GM06990 (cell line): ENCODE data around the gene MRPL12.

Experiments used
- DNase-seq: peaks from one replicate; pipeline ENCODE4 v3.0.0-alpha.2; 2011; ENCODE audit not compliant: insufficient read length; ENCODE audit errors: extremely low read depth
- H3K27me3 ChIP-seq: replicated peaks from 2 replicates; pipeline ENCODE4 v1.6.0; 2011; ENCODE audit warnings: low read length; ENCODE audit not compliant: control insufficient read depth, insufficient read depth
- H3K36me3 ChIP-seq: 2 replicates; pipeline ENCODE4 v1.5.1; 2011; ENCODE audit warnings: low read length; ENCODE audit not compliant: control insufficient read depth, insufficient read depth
- H3K4me3 ChIP-seq: replicated peaks from 2 replicates; pipeline ENCODE4 v1.5.1; 2011; ENCODE audit warnings: low read depth, mild to moderate bottlenecking, control low read depth, low read length
- TF ChIP-seq, protein P1 (sequence below): IDR thresholded peaks from 2 replicates; pipeline ENCODE4 v1.5.1; 2011; ENCODE audit warnings: low read length, control low read depth, mild to moderate bottlenecking, inconsistent platforms; ENCODE audit not compliant: insufficient read depth, poor library complexity, severe bottlenecking

MRPL12 gene

DNA sequence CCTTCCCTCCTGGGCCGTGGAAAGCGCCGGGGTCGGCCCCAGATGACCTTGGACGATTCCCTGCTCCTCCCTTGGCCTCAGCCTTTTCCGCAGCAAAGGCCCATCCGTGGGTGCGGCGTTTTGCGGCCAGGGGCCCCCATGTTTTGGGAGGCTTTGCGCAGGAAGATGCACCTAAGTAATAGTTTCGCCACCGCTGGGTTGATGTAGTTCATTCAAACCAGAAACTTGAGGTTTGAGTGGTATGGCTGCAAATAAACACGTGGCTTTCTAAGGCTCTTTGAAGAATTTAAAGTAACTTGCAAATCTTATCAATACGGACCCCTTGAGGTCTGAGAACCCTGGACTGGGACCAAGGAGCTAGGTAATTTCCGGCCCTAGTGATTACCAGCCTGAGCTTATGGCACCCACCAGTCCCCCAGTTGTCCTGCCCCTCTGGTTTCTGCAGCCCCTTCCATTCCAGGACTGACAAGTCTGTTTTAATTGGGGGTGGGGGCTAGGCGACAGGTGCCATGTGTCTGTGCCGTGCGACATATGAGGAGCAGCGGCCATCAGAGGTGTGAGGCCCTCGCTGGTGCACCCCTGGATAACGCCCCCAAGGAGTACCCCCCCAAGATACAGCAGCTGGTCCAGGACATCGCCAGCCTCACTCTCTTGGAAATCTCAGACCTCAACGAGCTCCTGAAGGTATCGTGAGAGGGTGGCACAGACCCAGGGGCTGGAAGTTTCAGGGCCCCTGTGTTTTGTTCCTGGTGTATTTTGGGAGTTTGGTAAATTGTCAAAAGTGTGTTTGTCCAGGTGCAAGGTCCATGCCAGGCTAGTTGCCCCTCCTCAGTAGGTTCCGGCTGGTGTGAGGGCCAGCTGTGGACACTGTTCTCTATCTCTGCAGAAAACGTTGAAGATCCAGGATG lies 834 bp downstream of the MRPL12 start:
- Histone ChIP-seq H3K36me3 (peaks cover 42% of the 10 kb centered on the region), H3K4me3 (peak overlapping the region; percentile 82), H3K27me3 (no peaks in the 10 kb centered on the region)
- no peak for DNase-seq
- TF ChIP-seq, protein P1, sequence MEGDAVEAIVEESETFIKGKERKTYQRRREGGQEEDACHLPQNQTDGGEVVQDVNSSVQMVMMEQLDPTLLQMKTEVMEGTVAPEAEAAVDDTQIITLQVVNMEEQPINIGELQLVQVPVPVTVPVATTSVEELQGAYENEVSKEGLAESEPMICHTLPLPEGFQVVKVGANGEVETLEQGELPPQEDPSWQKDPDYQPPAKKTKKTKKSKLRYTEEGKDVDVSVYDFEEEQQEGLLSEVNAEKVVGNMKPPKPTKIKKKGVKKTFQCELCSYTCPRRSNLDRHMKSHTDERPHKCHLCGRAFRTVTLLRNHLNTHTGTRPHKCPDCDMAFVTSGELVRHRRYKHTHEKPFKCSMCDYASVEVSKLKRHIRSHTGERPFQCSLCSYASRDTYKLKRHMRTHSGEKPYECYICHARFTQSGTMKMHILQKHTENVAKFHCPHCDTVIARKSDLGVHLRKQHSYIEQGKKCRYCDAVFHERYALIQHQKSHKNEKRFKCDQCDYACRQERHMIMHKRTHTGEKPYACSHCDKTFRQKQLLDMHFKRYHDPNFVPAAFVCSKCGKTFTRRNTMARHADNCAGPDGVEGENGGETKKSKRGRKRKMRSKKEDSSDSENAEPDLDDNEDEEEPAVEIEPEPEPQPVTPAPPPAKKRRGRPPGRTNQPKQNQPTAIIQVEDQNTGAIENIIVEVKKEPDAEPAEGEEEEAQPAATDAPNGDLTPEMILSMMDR, result no peak

DNA sequence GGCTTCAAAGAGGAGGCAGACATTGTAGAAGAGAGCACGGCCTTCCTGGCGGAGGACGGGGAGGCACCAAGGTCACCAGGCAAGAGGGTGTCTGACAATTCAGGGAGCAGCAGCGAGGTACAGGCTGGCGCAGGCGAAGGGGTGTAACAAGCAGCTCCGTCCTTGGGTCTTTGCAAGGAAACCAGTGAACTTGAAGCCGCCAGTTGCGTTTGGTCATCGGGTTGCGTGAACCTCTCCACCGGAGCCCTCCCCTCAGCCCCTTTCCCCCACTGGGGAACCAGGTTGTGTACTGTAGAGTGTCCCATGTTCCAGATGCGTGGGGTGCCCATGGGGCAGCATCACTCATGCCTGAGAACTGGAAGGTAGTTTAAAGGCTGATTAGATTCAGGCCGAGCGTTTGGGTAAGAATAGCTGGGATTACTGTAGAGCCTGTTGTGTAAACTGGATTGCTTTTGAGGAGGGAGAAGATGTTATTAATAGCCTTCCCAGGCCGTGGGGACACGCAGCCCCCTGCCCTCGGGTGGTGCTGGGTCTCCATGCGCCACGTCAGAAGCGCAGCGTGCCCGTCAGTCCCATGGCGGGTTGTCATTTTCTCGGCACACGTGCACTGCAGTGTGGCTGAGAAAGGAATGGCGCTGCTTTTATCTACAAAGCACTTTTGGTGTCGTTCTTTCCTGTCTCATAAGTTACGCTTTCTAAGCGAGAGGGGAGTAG lies 2.5 kb downstream of the MRPL12 start:
- H3K36me3 ChIP-seq, result peaks cover 39% of the 10 kb centered on the region
- H3K4me3 ChIP-seq, result no peak overlapping the region
- DNase-seq, result no peak
- TF ChIP-seq, protein P1, result no peak
- H3K27me3 ChIP-seq, result no peaks in the 10 kb centered on the region

DNA sequence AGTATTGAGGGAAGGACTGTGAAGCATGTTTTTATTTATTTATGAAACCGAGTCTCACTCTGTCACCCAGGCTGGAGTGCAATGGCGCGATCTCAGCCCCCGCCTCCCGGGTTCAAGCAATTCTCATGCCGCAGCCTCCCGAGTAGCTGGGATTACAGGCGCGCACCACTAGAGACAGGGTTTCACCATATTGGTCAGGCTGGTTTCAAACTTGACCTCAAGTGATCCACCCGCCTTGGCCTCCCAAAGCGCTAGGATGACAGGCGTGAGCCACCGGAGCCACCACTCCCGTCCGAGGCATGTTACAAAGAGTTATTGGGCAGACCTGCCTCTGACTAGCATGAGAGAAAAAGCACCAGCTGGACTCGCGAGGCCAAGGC lies 3.1 kb downstream of the MRPL12 start:
- H3K27me3 ChIP-seq, result no peaks in the 10 kb centered on the region
- DNase-seq, result no peak
- H3K4me3 ChIP-seq, result no peak overlapping the region
- H3K36me3 ChIP-seq, result peaks cover 34% of the 10 kb centered on the region
- TF ChIP-seq, protein P1, result no peak

DNA sequence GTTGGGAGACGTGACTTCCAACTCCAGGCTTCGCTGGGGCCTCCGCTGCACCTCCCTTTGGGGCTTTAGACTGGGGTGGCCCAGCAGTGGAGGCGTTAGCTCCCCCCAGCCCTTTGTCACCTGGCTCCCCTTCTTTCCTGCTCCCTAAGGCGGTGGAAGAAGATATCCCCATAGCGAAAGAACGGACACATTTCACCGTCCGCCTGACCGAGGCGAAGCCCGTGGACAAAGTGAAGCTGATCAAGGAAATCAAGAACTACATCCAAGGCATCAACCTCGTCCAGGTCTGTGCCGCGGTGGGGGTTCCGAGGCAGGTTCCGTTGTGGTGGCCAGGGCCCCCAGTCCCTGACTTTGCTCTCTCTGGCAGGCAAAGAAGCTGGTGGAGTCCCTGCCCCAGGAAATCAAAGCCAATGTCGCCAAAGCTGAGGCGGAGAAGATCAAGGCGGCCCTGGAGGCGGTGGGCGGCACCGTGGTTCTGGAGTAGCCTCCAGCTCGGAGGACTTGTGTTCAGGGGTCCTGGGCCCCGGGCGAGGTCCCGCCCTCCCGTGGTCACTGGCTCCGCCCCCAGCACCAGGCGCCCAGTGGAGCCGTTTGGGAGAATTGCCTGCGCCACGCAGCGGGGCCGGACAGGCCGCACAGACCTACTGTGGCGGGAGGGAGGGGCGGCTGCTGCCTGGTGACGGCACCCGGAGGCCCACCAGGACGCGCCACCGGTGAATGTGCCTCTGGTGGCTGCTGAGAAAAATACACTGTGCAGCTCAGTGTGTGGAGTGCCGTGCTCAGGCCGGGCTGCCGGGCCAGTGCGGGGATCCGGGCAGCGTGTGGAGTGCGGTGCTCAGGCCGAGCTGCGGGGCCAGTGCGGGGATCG lies 3.8 kb downstream of the MRPL12 start:
- TF ChIP-seq, protein P1, result no peak
- peak; percentile 24 for DNase-seq
- Histone ChIP-seq H3K36me3 (peaks cover 29% of the 10 kb centered on the region), H3K4me3 (no peak overlapping the region), H3K27me3 (no peaks in the 10 kb centered on the region)

DNA sequence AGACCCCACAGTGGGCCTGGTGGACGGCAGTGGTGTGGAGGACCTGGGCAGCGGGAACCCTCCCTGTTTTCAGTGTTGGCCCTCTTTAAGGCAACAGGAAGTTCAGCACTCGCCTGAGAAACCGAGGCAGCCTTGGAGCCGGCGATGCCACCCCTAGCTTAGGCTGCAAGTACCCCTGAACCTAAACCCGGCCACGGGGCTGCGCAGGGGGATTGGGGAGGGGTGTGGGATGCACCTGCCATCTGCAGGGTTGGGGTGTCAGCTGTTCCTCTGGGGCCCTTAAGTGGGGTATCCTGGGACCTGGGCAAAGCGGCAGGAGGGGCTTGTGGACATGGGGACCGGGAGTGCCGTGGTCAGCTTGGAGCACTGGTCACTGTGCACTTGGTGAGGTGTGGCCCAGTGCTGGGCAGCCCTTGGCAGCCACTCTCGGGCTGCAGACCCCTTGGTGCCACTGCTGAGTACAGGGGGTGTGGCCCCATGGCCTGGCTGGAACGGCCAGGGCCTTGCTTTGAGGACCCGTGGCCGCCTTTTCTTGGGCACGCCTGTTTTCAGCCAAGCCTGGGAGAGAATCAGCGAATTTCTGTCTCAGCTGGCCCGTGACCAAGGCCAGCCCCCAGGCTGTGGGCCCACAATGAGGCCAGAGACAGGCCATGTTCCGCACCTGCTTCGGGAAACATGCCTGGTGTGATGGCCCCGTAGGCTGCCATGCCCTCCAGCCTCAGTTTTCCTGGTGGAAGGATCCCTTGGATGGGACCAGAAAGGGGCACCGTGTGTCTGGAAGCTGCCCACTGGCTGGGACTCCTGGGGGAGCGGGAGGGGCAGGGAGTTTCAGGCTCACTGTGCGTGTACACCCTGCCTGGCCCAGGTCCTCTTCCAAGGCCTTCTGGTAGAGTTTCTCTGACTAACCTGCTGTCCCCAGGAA lies 4.8 kb downstream of the MRPL12 start:
- TF ChIP-seq, protein P1, result no peak

More for the DNA sequence above, 4.8 kb downstream of the MRPL12 start:
- peak; percentile 15 for DNase-seq
- peaks cover 29% of the 10 kb centered on the region for H3K36me3 ChIP-seq
- no peak overlapping the region for H3K4me3 ChIP-seq
- H3K27me3 ChIP-seq, result no peaks in the 10 kb centered on the region
